GM18861 (cell line): ENCODE measurements around the gene GPR137B.

Source experiments
- ATAC-seq: cut with Tn5 transposase; IDR thresholded peaks from one replicate; pipeline ENCODE4 v1.9.1; 2021; ENCODE audit not compliant: unreplicated experiment

The GPR137B gene

GRCh38 chr1:236113324-236114032, 28.9 kb upstream of the GPR137B start:
- no peak for ATAC-seq

DNA sequence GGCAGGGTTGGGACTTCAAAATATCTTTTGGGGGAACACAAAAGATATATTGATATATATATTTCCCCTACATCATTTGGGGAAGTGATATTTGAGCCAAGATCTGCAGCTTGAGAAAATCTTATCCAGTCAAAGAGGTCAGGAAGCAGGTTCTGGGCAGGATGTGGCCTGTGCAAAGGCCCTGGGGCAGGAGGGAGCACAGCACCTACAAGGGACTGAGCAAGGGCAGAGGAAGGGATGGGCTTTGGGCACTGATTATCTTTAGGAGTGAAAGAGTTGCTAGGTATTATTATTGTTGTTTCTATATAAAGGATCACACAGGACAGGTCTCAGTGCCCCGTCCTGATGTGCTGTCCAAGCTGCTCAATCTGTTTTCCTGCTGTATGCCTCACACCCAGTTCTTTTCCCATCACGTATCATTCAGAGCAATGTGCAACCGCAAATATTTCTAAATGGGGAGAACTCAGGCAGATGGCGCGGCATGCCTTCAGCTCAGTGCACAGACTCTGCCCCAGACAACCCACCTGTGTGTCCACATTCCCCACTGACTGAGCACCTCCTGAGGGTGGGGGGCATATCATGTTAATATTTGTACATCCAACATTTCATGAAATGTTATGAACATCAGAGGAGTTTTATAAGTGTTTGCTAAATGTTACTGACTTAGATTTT, 28.1 kb upstream of the GPR137B start:
- ATAC-seq, result no peak

- no peak for ATAC-seq
Measured at GRCh38 chr1:236117710-236118109, 24.6 kb upstream of the GPR137B start.

DNA sequence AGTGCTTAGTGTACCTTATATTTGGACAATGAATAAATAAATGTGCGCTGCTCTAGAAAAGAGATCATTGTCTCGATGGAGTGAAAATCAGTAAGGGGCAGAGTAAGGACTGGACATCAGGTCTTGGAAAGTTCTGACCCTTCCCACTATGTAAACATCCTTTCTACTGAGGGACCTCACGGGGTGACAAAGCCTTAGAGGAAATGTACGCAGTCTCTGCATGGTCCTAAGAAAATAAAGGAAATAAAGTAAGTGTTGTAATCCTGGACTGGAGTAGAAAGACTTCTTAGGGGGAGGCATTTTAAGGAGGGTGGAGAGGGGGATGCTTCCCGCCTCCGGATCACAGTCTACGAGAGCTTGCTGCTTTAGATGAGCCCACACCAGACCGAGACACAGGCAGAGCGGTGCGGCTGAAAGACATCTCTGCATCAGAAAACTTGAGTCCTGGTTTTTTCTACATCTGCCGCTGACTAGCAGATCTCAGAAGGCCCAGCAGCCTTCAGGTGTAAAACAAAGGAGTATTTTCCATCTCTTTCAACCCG, 22.3 kb upstream of the GPR137B start:
- no peak for ATAC-seq

- no peak for ATAC-seq
Measured at GRCh38 chr1:236120721-236121153, 21.6 kb upstream of the GPR137B start.

- peak; percentile 53 for ATAC-seq
Measured at GRCh38 chr1:236122176-236122575, 20.2 kb upstream of the GPR137B start.

- no peak for ATAC-seq
Measured at GRCh38 chr1:236123563-236123962, 18.8 kb upstream of the GPR137B start.

GRCh38 chr1:236124965-236125364, 17.4 kb upstream of the GPR137B start:
- peak; percentile 39 for ATAC-seq

DNA sequence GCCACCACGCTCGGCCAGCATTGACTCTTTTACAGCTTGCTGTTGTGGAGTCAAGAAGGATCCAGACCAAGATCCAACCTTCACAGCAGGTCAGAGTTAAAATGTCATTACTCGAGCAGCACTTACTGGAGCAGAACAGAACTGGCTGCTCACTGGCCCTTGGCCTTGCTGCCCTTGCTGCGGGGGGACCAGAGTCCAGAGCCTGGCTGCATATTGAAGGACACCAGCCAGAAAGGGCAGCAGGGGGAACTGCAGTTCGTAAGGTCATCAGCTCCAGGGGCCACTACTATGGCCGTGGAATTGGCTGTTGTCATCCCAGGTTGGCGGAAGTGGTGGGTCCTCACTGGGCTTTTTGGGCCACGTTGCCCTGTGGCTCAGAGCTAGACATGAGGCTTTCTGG, 15.3 kb upstream of the GPR137B start:
- no peak for ATAC-seq

GRCh38 chr1:236128646-236129178, 13.6 kb upstream of the GPR137B start:
- ATAC-seq, result no peak

DNA sequence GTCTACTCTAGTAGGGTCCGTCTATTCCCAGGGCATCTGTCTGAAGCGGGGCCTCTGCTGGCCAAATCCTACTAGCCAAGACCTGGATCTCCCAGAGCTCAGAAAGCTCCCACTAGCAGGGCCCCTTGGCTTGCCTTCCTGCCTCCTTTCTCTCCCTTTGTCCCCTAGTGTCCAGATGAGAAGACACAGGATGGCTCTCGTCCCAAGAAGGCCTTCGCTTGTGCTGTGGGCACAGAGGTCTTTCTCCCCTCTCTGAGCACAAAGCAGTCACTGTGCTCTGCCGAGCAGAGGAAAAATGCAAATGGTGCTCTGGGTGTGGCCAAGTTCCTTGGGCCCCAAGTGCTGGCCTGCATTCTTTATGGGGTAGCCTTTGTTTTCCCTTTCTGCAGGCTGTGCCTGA, 13.0 kb upstream of the GPR137B start:
- ATAC-seq, result no peak

DNA sequence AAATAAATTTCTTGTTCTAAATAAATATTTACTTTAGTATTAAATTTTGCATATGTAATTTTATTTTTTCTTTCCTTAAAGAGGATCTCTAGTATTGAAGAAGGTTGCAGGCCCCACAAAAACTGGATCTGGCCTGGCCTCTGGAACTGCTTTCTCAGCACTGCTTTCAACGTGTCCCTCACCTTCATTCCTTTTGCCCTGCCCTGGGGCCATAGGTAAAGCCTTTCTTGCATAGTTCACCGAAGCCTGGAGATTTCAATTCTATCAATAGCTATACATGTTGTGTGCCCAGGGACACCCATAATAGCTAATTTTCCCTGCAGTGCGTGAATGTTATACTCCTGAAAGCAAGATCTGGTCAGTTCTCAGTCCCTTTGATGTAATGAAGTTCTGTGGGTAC, 12.0 kb upstream of the GPR137B start:
- no peak for ATAC-seq

DNA sequence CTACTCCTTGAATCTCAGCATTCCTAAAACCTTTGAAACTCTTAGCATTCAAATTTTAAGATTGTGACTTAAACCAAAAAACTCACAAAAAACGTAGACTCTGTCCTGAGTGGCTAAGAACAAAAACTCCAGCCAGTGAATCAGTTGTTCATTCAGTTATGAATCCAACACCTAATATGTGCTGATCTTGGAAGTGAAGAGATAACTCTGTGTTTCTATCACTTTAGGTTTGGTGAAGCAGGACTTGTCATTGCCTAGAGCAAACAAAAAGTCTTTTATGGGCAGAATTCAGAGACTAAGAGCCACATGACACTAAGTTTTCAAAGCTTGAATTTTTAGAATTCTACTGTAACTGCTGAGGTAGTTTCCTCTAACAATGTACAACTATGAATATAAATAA, 10.4 kb upstream of the GPR137B start:
- no peak for ATAC-seq

GRCh38 chr1:236132420-236133046, 9.8 kb upstream of the GPR137B start:
- no peak for ATAC-seq

DNA sequence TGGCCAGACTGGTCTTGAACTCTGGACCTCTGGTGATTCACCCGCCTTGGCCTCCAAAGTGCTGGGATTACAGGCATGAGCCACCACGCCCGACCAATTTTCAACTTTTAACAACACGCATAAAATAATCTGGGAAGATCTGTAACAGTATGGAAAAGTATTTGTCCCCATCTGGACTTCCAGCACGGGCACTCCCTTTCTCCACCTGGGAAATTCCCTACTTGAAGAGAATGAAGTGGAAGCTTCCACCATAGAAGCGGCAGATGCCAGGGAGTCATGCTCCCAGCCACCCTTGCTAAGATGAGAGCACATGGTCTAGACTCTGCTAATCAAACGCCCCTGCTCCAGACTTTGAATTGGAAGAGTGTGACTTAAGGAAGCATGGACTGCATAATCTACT, 9.0 kb upstream of the GPR137B start:
- no peak for ATAC-seq

DNA sequence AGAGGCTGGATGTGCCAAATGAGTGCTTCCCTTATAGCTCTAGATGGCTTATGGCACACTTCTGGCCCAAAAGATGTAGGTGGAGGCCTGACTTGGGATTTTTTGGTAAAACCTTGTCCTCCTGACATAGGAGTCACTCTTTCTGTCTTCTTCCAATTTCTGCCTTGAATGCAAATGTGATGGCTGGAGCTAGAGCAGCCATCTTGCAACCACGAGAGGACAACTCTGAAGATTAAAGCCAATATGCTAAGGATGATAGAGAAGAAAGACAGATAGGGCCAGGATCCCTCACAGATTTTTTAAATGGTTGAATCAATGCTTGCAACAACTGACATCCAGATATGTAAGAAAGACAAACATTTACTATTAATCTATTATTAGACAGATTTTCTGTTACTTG, 8.5 kb upstream of the GPR137B start:
- no peak for ATAC-seq

DNA sequence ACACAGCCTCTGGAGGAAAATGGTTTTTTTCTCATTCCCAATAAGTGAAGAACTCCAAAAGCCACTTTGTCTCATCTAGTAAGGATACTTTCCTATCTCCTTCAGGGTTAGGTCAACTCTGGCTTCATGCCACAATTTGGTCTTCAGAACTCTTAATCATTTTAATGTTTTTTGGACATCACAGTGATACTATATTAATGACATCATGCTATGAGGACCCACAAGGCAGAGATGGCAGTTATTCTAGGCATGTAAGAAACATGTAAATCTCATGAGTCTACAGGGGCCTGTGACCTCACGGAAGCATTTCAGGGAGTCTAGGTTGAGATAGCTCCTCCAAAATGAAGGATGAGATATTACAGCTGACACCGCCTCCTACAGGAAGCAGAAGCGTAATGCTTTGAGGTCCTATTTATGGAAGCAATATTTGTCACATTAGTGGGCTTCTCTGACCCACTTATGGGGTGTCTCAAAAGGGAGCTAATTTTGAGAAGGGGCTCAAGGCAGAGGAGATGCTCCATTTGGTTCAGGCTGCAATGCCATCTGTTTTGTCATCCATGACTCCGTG, 5.0 kb upstream of the GPR137B start:
- ATAC-seq, result no peak

DNA sequence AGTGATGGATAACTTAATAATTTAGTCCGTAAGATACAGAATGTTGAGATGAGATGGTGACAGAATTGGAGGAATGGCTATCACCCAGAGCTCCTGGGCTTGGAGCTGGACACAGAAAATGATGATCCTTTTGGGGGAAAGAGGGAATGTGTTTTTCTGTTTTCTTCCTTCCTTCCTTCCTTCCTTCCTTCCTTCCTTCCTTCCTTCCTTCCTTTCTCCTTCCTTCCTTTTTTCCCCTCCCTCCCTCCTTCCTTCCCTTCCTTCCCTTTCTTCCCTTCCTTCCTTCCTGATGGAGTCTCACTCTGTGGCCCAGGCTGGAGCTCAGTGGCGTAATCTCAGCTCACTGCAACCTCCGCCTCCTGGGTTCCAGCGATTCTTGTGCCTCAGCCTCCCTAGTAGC, 2.8 kb upstream of the GPR137B start:
- no peak for ATAC-seq

- ATAC-seq, result no peak
Measured at GRCh38 chr1:236140705-236141446, 1.5 kb upstream of the GPR137B start.

GRCh38 chr1:236141447-236142252, 689 bp upstream of the GPR137B start:
- ATAC-seq, result no peak
